HEK293 (cell line): ENCODE measurements around the gene PIGM.

Experiments
- CTCF ChIA-PET: fragments of 350-600 bp; formaldehyde crosslinking; extraction: SDS; loops from one replicate; lab custom pipeline; 2021; ENCODE audit warnings: antibody characterized with exemption; lab: Yijun Ruan, JAX
- POLR2A ChIA-PET: fragments of 300-600 bp; formaldehyde crosslinking; extraction: SDS; loops from one replicate; lab custom pipeline; 2020; ENCODE audit warnings: antibody characterized with exemption, inconsistent platforms; lab: Yijun Ruan, JAX
- H3K27ac ChIP-seq: fragments of 200-500 bp; sonication (Bioruptor generic); 2 replicates; pipeline ENCODE4 v1.5.1; 2014; ENCODE audit warnings: low read depth, low read length, control low read depth, inconsistent platforms; ENCODE audit errors: extremely low read depth
- H3K36me3 ChIP-seq, 2 experiments: fragments of 200-500 bp in 1 of 2; sonication (Bioruptor generic) in 1 of 2; 1 replicate in 1 of 2; 2 replicates in 1 of 2; pipeline ENCODE4 v1.5.1; 2014 to 2017; ENCODE audit warnings: inconsistent platforms in 2 of 2, low read length in 2 of 2; ENCODE audit not compliant: control insufficient read depth in 2 of 2, insufficient read depth in 1 of 2
- H3K4me1 ChIP-seq: fragments of 200-500 bp; sonication (Bioruptor generic); 2 replicates; pipeline ENCODE4 v1.5.1; 2014; ENCODE audit warnings: mild to moderate bottlenecking, low read length, inconsistent platforms; ENCODE audit not compliant: control insufficient read depth, insufficient read depth
- H3K4me3 ChIP-seq: 2 replicates; pipeline ENCODE4 v1.5.1; 2011; ENCODE audit warnings: low read depth, mild to moderate bottlenecking, control low read depth, low read length, moderate library complexity
- H3K9me3 ChIP-seq: fragments of 200-500 bp; sonication (Bioruptor generic); 2 replicates; pipeline ENCODE4 v1.5.1; 2014; ENCODE audit warnings: low read depth, low read length, inconsistent platforms; ENCODE audit not compliant: control insufficient read depth, insufficient read depth
- GLIS2 ChIP-seq: fragments of 450-650 bp; formaldehyde crosslinking; IDR thresholded peaks from 2 replicates; pipeline ENCODE4 v1.5.1; 2016; ENCODE audit warnings: missing biosample characterization, missing genetic modification characterization
- IKZF3 ChIP-seq: fragments of 450-650 bp; IDR thresholded peaks from 2 replicates; pipeline ENCODE4 v1.5.0; 2018; ENCODE audit warnings: missing biosample characterization, mild to moderate bottlenecking, missing genetic modification characterization, moderate library complexity
- KLF10 ChIP-seq: fragments of 450-650 bp; IDR thresholded peaks from 2 replicates; pipeline ENCODE4 v1.5.1; 2018; ENCODE audit warnings: missing biosample characterization, mild to moderate bottlenecking, missing genetic modification characterization
- KLF7 ChIP-seq: fragments of 450-650 bp; formaldehyde crosslinking; IDR thresholded peaks from 2 replicates; pipeline ENCODE4 v1.5.1; 2016; ENCODE audit warnings: missing biosample characterization, missing genetic modification characterization, borderline replicate concordance
- MEIS1 ChIP-seq: sonication (generic); formaldehyde crosslinking; IDR thresholded peaks from 2 replicates; pipeline ENCODE4 v1.8.1; 2022; ENCODE audit warnings: missing genetic modification reagents, mild to moderate bottlenecking, borderline replicate concordance
- SCRT1 ChIP-seq: fragments of 450-650 bp; formaldehyde crosslinking; IDR thresholded peaks from 2 replicates; pipeline ENCODE4 v1.5.1; 2016; ENCODE audit warnings: missing biosample characterization, missing genetic modification characterization, borderline replicate concordance
- TCF7L2 ChIP-seq: IDR thresholded peaks from 2 replicates; pipeline ENCODE4 v1.6.1; 2011; ENCODE audit warnings: low read depth, mild to moderate bottlenecking, inconsistent platforms, low read length, moderate library complexity, borderline replicate concordance
- ZBTB10 ChIP-seq: fragments of 450-650 bp; formaldehyde crosslinking; IDR thresholded peaks from 2 replicates; pipeline ENCODE4 v1.5.1; 2016; ENCODE audit warnings: missing biosample characterization, missing genetic modification characterization
- ZBTB11 ChIP-seq: fragments of 450-650 bp; formaldehyde crosslinking; conservative IDR thresholded peaks from 2 replicates; pipeline ENCODE4 v1.5.1; 2016; ENCODE audit warnings: low read depth, missing biosample characterization, missing genetic modification characterization
- ZBTB8A ChIP-seq: fragments of 450-650 bp; formaldehyde crosslinking; IDR thresholded peaks from 2 replicates; pipeline ENCODE4 v1.5.1; 2016; ENCODE audit warnings: missing biosample characterization, missing genetic modification characterization
- ZNF146 ChIP-seq: fragments of 450-650 bp; formaldehyde crosslinking; IDR thresholded peaks from 2 replicates; pipeline ENCODE4 v1.5.1; 2016; ENCODE audit warnings: missing biosample characterization, missing genetic modification characterization
- ZNF175 ChIP-seq: fragments of 450-650 bp; formaldehyde crosslinking; IDR thresholded peaks from 2 replicates; pipeline ENCODE4 v1.5.1; 2016; ENCODE audit warnings: missing biosample characterization, missing genetic modification characterization
- ZNF184 ChIP-seq: fragments of 450-650 bp; IDR thresholded peaks from 2 replicates; pipeline ENCODE4 v1.5.1; 2018; ENCODE audit warnings: missing biosample characterization, mild to moderate bottlenecking, missing genetic modification characterization
- ZNF214 ChIP-seq: fragments of 450-650 bp; formaldehyde crosslinking; IDR thresholded peaks from 2 replicates; pipeline ENCODE4 v1.5.1; 2017; ENCODE audit warnings: missing biosample characterization, mild to moderate bottlenecking, missing genetic modification characterization, borderline replicate concordance
- ZNF239 ChIP-seq: fragments of 450-650 bp; formaldehyde crosslinking; IDR thresholded peaks from 2 replicates; pipeline ENCODE4 v1.5.1; 2016; ENCODE audit warnings: missing biosample characterization, missing genetic modification characterization
- ZNF248 ChIP-seq: fragments of 450-650 bp; formaldehyde crosslinking; IDR thresholded peaks from 2 replicates; pipeline ENCODE4 v1.5.1; 2017; ENCODE audit warnings: missing biosample characterization, missing genetic modification characterization
- ZNF292 ChIP-seq: fragments of 450-650 bp; formaldehyde crosslinking; IDR thresholded peaks from 2 replicates; pipeline ENCODE4 v1.5.1; 2016; ENCODE audit warnings: low read depth, missing biosample characterization, missing genetic modification characterization, borderline replicate concordance
- ZNF433 ChIP-seq: fragments of 450-650 bp; formaldehyde crosslinking; IDR thresholded peaks from 2 replicates; pipeline ENCODE4 v1.5.1; 2016; ENCODE audit warnings: missing biosample characterization, missing genetic modification characterization, low read depth
- ZNF488 ChIP-seq: fragments of 450-650 bp; formaldehyde crosslinking; IDR thresholded peaks from 2 replicates; pipeline ENCODE4 v1.5.1; 2016; ENCODE audit warnings: missing biosample characterization, missing genetic modification characterization
- ZNF629 ChIP-seq: fragments of 450-650 bp; formaldehyde crosslinking; IDR thresholded peaks from 2 replicates; pipeline ENCODE4 v1.5.1; 2017; ENCODE audit warnings: missing biosample characterization, missing genetic modification characterization
- ZNF792 ChIP-seq: fragments of 450-650 bp; formaldehyde crosslinking; IDR thresholded peaks from 2 replicates; pipeline ENCODE4 v1.5.1; 2016; ENCODE audit warnings: missing biosample characterization, missing genetic modification characterization
- ZXDB ChIP-seq: fragments of 450-650 bp; formaldehyde crosslinking; IDR thresholded peaks from 2 replicates; pipeline ENCODE4 v1.5.1; 2016; ENCODE audit warnings: missing biosample characterization, missing genetic modification characterization

The PIGM gene

GRCh38 chr1:160076295-160076694 lies 44.5 kb upstream of the PIGM start:
- Histone ChIP-seq H3K36me3 (no peaks in the 10 kb centered on the region), H3K4me3 (no peak overlapping the region), H3K9me3 (no peaks in the 10 kb centered on the region), H3K27ac (no peak overlapping the region), H3K4me1 (no peaks in the 10 kb centered on the region)
- CTCF ChIA-PET: interaction anchor here (0.8 to 16.5 kb wide), 6 partner anchors 11 to 126 kb away, joined by 3 to 541 read pairs (median 29); no protein-coding TSS in a partner anchor
- POLR2A ChIA-PET: interaction anchor here (0.5 kb wide), 1 partner anchor 332 kb away, joined by 6 read pairs; no protein-coding TSS in a partner anchor
- TF ChIP-seq SCRT1 (tag by site-specific recombination) (no peak), ZXDB (tag by site-specific recombination) (no peak), KLF7 (tag by site-specific recombination) (no peak), ZBTB8A (tag by site-specific recombination) (no peak), ZNF292 (tag by site-specific recombination) (no peak), ZNF184 (tag by site-specific recombination) (no peak), MEIS1 (CRISPR knock-in tag) (no peak), ZNF629 (tag by site-specific recombination) (no peak), TCF7L2 (no peak), IKZF3 (tag by site-specific recombination) (no peak), ZNF146 (tag by site-specific recombination) (no peak), ZNF792 (tag by site-specific recombination) (no peak), ZNF214 (tag by site-specific recombination) (no peak), ZNF433 (tag by site-specific recombination) (no peak)

- Histone ChIP-seq H3K4me1 (no peaks in the 10 kb centered on the region; the same call in 1 of the 2 replicates), H3K27ac (no peak overlapping the region), H3K4me3 (no peak overlapping the region), H3K9me3 (no peaks in the 10 kb centered on the region), H3K36me3 (no peaks in the 10 kb centered on the region)
- CTCF ChIA-PET: interaction anchor here (0.8 to 16.5 kb wide), 5 partner anchors 12 to 126 kb away, joined by 3 to 541 read pairs (median 4); no protein-coding TSS in a partner anchor
- TF ChIP-seq ZNF239 (tag by site-specific recombination) (no peak), ZNF488 (tag by site-specific recombination) (no peak), GLIS2 (tag by site-specific recombination) (no peak), KLF10 (tag by site-specific recombination) (no peak), ZNF175 (no peak), ZBTB10 (no peak)
- POLR2A ChIA-PET: no interaction called here
These were observed 44.0 kb upstream of the PIGM start for GRCh38 chr1:160075836-160076235.

- Histone ChIP-seq H3K4me1 (no peaks in the 10 kb centered on the region; the same call in 1 of the 2 replicates), H3K36me3 (no peaks in the 10 kb centered on the region), H3K9me3 (no peaks in the 10 kb centered on the region), H3K27ac (no peak overlapping the region), H3K4me3 (no peak overlapping the region)
- POLR2A ChIA-PET: no interaction called here
- CTCF ChIA-PET: interaction anchor here (0.8 to 16.5 kb wide), 3 partner anchors 9 to 26 kb away, joined by 5 to 541 read pairs (median 123); no protein-coding TSS in a partner anchor
- TF ChIP-seq ZNF175 (no peak), ZNF248 (tag by site-specific recombination) (no peak), ZBTB11 (tag by site-specific recombination) (no peak)
These were observed 43.1 kb upstream of the PIGM start for GRCh38 chr1:160074865-160075264.
